HepG2 (cell line): ENCODE measurements around the gene SEC16A. TPM values are rescaled to one million over a fixed set of nuclear protein-coding genes. Genes with fewer than 3 reads are reported as not detected.

ENCODE experiments used
- ATAC-seq: fragments of 200-7000 bp; cut with Tn5 transposase; 3 replicates; pipeline ENCODE4 v1.9.1; 2020; ENCODE audit warnings: mild to moderate bottlenecking, moderate library complexity
- BruUV-seq: library from RNA; stranded (reverse); fragments of 400-500 nt; replicated peaks from 2 replicates; lab custom pipeline; 2021; lab: Mats Ljungman, UMichigan
- CTCF ChIA-PET: fragments of 300-600 bp; formaldehyde crosslinking; extraction: SDS; loops from one replicate; lab custom pipeline; 2021; ENCODE audit warnings: low total read pairs, inconsistent platforms, low intra/inter-chr PET ratio; lab: Yijun Ruan, JAX
- POLR2A ChIA-PET: fragments of 350-600 bp; sonication (Branson Sonifier 250); formaldehyde crosslinking; loops from one replicate; lab custom pipeline; 2020; ENCODE audit warnings: antibody characterized with exemption, inconsistent platforms; lab: Yijun Ruan, JAX
- DNase-seq: peaks from one replicate; pipeline ENCODE4 v3.0.0-alpha.2; 2015; ENCODE audit warnings: low spot score
- FAIRE-seq: peaks from 3 replicates; lab custom pipeline; 2011; peaks lifted over from hg19 to GRCh38; lab: Jason Lieb, UNC
- H2AFZ ChIP-seq: one replicate; pipeline ENCODE4 v1.6.1; 2011; ENCODE audit warnings: low read length, inconsistent platforms
- H3K27ac ChIP-seq: fragments of 300-600 bp; 3 replicates; pipeline ENCODE4 v1.8.0; 2011; ENCODE audit warnings: mixed run types, mild to moderate bottlenecking, mixed read lengths, low read length, inconsistent platforms; ENCODE audit not compliant: insufficient read depth; ENCODE audit errors: extremely low read length
- H3K27me3 ChIP-seq, 2 experiments: fragments of 200-600 bp in 1 of 2; 2 replicates in 1 of 2; 3 replicates in 1 of 2; pipeline versions ENCODE4 v1.6.0 to v1.8.0; 2011; ENCODE audit warnings: low read length in 2 of 2, mild to moderate bottlenecking in 2 of 2, moderate library complexity in 2 of 2, inconsistent platforms in 1 of 2; ENCODE audit not compliant: insufficient read depth in 2 of 2, control insufficient read depth in 1 of 2
- H3K36me3 ChIP-seq, 2 experiments: fragments of 200-600 bp in 1 of 2; replicated peaks in 1 of 2; 2 replicates in 1 of 2; 3 replicates in 1 of 2; pipeline versions ENCODE4 v1.5.1 to v1.8.0; 2011; ENCODE audit warnings: low read length in 2 of 2, inconsistent platforms in 1 of 2; ENCODE audit not compliant: insufficient read depth in 2 of 2, control insufficient read depth in 1 of 2
- H3K4me1 ChIP-seq: 2 replicates; pipeline ENCODE4 v1.5.1; 2012; ENCODE audit warnings: low read length, inconsistent platforms; ENCODE audit not compliant: insufficient read depth
- H3K4me2 ChIP-seq: 2 replicates; pipeline ENCODE4 v1.6.0; 2011; ENCODE audit warnings: low read depth, low read length, inconsistent platforms
- H3K4me3 ChIP-seq, 3 experiments: fragments of 200-600 bp in 1 of 3; sonication (generic), shearing (Covaris generic) in 1 of 3; replicated peaks in 1 of 3; 2 replicates each; pipeline ENCODE4 v1.5.1; 2011 to 2016; ENCODE audit warnings: low read length in 3 of 3, inconsistent platforms in 2 of 3, low read depth in 2 of 3, mild to moderate bottlenecking in 2 of 3, control low read depth in 1 of 3, mixed read lengths in 1 of 3; ENCODE audit not compliant: insufficient read depth in 1 of 3
- H3K79me2 ChIP-seq: one replicate; pipeline ENCODE4 v1.6.1; 2011; ENCODE audit warnings: low read length, inconsistent platforms; ENCODE audit not compliant: insufficient read depth
- H3K9ac ChIP-seq: 2 replicates; pipeline ENCODE4 v1.6.0; 2011; ENCODE audit warnings: mild to moderate bottlenecking, low read depth, low read length, inconsistent platforms; ENCODE audit not compliant: insufficient read depth
- H3K9me3 ChIP-seq: 2 replicates; pipeline ENCODE4 v1.5.1; 2012; ENCODE audit warnings: mild to moderate bottlenecking, low read length
- H4K20me1 ChIP-seq: 2 replicates; pipeline ENCODE4 v1.6.0; 2011; ENCODE audit warnings: inconsistent platforms, mild to moderate bottlenecking, low read length, moderate library complexity; ENCODE audit not compliant: insufficient read depth
- ARID3A ChIP-seq: IDR thresholded peaks from 2 replicates; pipeline ENCODE4 v1.6.1; 2012; ENCODE audit warnings: low read depth, low read length, improper control_type of control experiment
- HNF4A ChIP-seq: sonication (generic); formaldehyde crosslinking; IDR thresholded peaks from 2 replicates; pipeline ENCODE4 v1.4.0; 2020; ENCODE audit warnings: missing genetic modification reagents
- JARID2 ChIP-seq: sonication (generic); formaldehyde crosslinking; IDR thresholded peaks from 2 replicates; pipeline ENCODE4 v1.8.1; 2023; ENCODE audit warnings: missing genetic modification reagents, inconsistent platforms; ENCODE audit not compliant: insufficient replicate concordance
- MAX ChIP-seq: IDR thresholded peaks from 2 replicates; pipeline ENCODE4 v1.6.1; 2012; ENCODE audit warnings: inconsistent platforms
- MBD4 ChIP-seq: IDR thresholded peaks from 2 replicates; pipeline ENCODE4 v1.6.1; 2012; ENCODE audit warnings: low read length, inconsistent platforms, borderline replicate concordance
- NPAS2 ChIP-seq: sonication (generic); formaldehyde crosslinking; IDR thresholded peaks from 2 replicates; pipeline ENCODE4 v1.8.0; 2022; ENCODE audit warnings: mild to moderate bottlenecking, missing genetic modification reagents, borderline replicate concordance
- NR2F6 ChIP-seq, 2 experiments: IDR thresholded peaks; 2 replicates each; pipeline ENCODE4 v1.6.1; 2016; ENCODE audit warnings: antibody characterized with exemption in 1 of 2, mild to moderate bottlenecking in 1 of 2
- PRDM10 ChIP-seq: sonication (generic); formaldehyde crosslinking; IDR thresholded peaks from 2 replicates; pipeline ENCODE4 v1.4.0; 2020; ENCODE audit warnings: low read depth, missing genetic modification reagents
- ZFX ChIP-seq: sonication (generic); formaldehyde crosslinking; IDR thresholded peaks from 2 replicates; pipeline ENCODE4 v1.4.0; 2020; ENCODE audit warnings: mild to moderate bottlenecking, low read depth, missing genetic modification reagents, moderate library complexity
- ZNF746 ChIP-seq: sonication (generic); formaldehyde crosslinking; IDR thresholded peaks from 2 replicates; pipeline ENCODE4 v1.8.0; 2022; ENCODE audit warnings: mild to moderate bottlenecking, missing genetic modification reagents
- ZSCAN22 ChIP-seq: sonication (generic); formaldehyde crosslinking; IDR thresholded peaks from 2 replicates; pipeline ENCODE4 v1.4.0; 2020; ENCODE audit warnings: mild to moderate bottlenecking, missing genetic modification reagents
- WGBS: methylation state at CpG from one replicate; pipeline ENCODE4 v1.1.6; 2017; ENCODE audit warnings: low lambda C conversion rate; 5-methylcytosine and 5-hydroxymethylcytosine counted together
- in situ Hi-C: cut with HindIII; loops from 2 replicates; pipeline ENCODE4 v1.10.0; 2017; ENCODE audit warnings: low pct_unique_long_range_greater_than_20kb; ENCODE audit not compliant: extremely low pct_ligation_motif_present
- intact Hi-C: fragments of 100-400 bp; cut with micrococcal nuclease; formaldehyde crosslinking; loops from one replicate; pipeline ENCODE4 v1.10.0; 2022; ENCODE audit not compliant: unreplicated experiment
- polyA plus RNA-seq, 8 experiments: library from polyadenylated mRNA; depleted of rRNA in 3 of 8; stranded (reverse) in 7 of 8; unstranded in 1 of 8; fragments of >200 nt; fragmentation: Illumina TruSeq in 4 of 8; extraction: Trizol in 4 of 8; gene quantifications; 2 replicates each; pipeline versions ENCODE4 v1.2.1 to v1.2.3, GENCODE V29; 2011 to 2016; ENCODE audit warnings: low read depth in 4 of 8, missing spikeins in 1 of 8, mixed read lengths in 1 of 8; ENCODE audit not compliant: insufficient read depth in 1 of 8
- total RNA-seq, 5 experiments: library from RNA; depleted of rRNA; stranded (reverse); fragments of >200 nt; fragmentation: Illumina TruSeq; extraction: Trizol; gene quantifications; 2 replicates each; pipeline ENCODE4 v1.2.3, GENCODE V29; 2016; ENCODE audit warnings: low read depth in 1 of 5

The SEC16A gene
- total and polyA plus RNA-seq, 2 of the 13 experiments (the other 11 are each of a cell fraction or from before 2014, with no cell fraction given) = 15.9 to 18.9 TPM

GRCh38 chr9:136515276-136515675 is 32.4 kb upstream of the SEC16A start:
- Histone ChIP-seq H3K9me3 (no peaks in the 10 kb centered on the region), H3K4me1 (peaks cover 19% of the 10 kb centered on the region), H4K20me1 (no peaks in the 10 kb centered on the region), H3K4me2 (no peak overlapping the region), H3K27ac (no peak overlapping the region), H3K4me3 (no peak overlapping the region), H3K79me2 (no peaks in the 10 kb centered on the region), H3K27me3 (no peaks in the 10 kb centered on the region), H3K9ac (no peak overlapping the region), H2AFZ (no peak overlapping the region), H3K36me3 (no peaks in the 10 kb centered on the region)
- no peak for DNase-seq
- CTCF ChIA-PET = no interaction called here
- no peak for TF ChIP-seq ZSCAN22 (CRISPR knock-in tag)
- TF ChIP-seq PRDM10 = no peak
- no peak for TF ChIP-seq ARID3A
- no peak for TF ChIP-seq NPAS2
- TF ChIP-seq HNF4A = peak; percentile 22; the same call in 1 of the 2 replicates
- no peak for TF ChIP-seq NR2F6 (IDR thresholded peaks at IDR 0.05)
- peak; percentile 38; the same call in 1 of the 2 replicates for TF ChIP-seq NR2F6 (CRISPR knock-in tag; IDR thresholded peaks at IDR 0.05)
- no peak for TF ChIP-seq ZFX (CRISPR knock-in tag)
- no peak for TF ChIP-seq ZNF746 (CRISPR knock-in tag)
- no peak for TF ChIP-seq MBD4
- no peak for TF ChIP-seq JARID2 (CRISPR knock-in tag)
- 0 out of 2 replicates have a peak, but pooled peaks have one; percentile 29 for TF ChIP-seq MAX
- in situ Hi-C loops = no loop called here
- no peak for FAIRE-seq
- intact Hi-C loops = no loop called here
- no TSS peak for BruUV-seq
- no peak for ATAC-seq
- 100% methylated on average over 4 of the region's 28 CpGs for WGBS
- POLR2A ChIA-PET = no interaction called here
